Stromal cell of bone marrow (primary cell): ENCODE data around the gene SUGP2.

Experiments used
- DNase-seq: peaks from one replicate; pipeline ENCODE4 v3.0.0-alpha.2; 2012; ENCODE audit warnings: low read depth

The SUGP2 gene

DNA sequence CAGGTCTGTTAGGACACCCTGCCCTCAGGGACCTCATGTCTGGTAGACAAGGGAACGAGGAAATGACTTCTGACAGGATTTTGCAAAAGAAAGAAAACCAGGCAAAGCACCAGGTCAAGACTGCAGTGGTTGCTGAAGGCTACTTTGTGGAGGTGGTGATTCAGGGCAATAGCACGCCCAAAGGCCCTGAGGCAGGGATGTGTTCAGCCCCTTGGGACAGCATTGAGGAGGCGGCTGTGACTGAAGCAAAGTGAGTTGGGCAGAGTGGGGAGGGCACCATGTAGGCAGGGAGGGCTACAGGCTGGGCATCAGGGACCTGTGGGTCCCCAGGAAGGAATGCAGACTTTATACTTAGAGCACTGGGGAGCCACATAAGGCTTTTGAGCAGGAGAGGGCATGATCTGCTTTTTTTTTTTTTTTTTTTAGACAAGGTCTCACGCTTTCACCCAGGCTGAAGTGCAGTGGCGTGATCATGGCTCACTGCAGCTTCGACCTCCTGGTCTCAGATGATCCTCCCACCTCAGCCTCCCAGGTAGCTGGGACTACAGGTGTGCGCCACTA lies 81.5 kb downstream of the SUGP2 start:
- DNase-seq: no peak

DNA sequence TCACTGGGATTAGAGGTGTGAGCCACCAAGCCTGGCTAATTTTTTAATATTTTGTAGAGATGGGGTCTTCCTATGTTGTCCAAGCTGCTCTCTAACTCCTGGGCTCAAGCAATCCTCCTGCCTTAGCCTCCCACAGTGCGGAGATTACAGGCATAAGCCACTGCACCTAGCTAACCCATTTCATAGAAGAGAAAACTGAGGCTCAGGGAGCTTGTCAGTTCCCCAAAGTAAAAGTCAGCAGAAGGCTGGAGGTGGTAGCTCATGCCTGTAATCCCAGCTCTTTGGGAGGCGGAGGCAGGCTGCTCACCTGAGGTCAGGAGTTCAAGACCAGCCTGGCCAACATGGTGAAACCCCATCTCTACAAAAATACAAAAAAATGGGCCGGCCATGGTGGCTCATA lies 83.5 kb downstream of the SUGP2 start:
- no peak for DNase-seq

GRCh38 chr19:18948976-18949356 lies 84.4 kb downstream of the SUGP2 start:
- no peak for DNase-seq

GRCh38 chr19:18948075-18948975 lies 85.0 kb downstream of the SUGP2 start:
- DNase-seq: no peak

DNA sequence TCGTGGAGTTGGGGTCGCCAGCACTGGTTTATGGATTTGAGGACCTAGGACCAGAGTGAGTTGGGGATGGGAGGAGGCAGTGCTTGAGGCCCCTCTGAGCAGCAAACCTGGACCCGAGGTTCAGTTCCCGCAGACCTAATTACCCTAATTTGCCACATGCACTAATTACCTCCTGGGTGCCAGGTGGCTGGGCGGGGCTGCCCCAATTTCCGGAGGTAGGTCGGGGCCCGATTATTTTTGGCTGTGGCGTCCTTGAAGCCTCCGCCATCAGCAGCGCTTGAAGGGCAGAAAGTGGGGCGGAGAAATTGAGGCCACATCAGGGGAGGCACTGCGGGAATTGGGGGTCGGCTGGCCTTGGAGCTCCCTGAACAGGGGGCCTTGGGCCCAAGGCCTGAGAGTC lies 86.4 kb downstream of the SUGP2 start:
- no peak for DNase-seq

DNA sequence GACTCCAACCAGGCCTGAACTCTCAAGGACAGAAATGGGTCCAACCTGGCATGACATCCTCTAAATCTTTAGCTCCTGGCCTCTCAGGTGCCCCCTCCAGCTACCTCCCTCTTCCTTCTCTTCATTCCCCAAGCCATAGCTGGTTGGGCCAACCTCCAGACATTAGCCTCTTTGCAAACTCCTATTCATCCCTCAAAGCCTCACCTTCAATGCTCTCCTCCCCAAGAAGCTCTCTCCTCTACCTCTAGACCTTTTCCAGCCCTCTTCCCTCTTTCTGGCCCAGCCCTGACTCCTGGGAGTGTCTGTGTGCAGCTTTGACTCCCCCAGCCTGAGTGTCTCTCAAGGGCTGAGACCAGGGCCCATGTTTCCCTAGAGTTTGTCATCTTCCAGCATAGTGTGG lies 87.0 kb downstream of the SUGP2 start:
- DNase-seq: no peak

DNA sequence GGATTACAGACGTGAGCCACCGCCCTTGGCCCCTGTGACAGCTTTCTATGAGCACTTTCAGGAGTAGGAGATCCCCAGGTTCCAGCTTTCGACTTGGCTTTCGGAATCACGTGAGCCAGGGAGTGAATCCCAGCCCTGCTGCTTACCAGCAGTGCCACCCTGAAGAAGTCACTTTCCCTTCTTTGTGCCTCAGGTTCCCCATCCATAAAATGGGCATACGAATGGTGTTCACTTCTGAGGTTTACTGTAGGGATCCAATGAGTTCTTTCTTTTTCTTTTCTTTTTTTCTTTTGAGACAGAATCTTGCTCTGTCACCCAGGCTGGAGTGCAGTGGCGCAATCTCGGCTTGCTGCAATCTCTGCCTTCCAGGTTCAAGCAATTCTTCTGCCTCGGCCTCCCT lies 88.0 kb downstream of the SUGP2 start:
- DNase-seq: no peak

DNA sequence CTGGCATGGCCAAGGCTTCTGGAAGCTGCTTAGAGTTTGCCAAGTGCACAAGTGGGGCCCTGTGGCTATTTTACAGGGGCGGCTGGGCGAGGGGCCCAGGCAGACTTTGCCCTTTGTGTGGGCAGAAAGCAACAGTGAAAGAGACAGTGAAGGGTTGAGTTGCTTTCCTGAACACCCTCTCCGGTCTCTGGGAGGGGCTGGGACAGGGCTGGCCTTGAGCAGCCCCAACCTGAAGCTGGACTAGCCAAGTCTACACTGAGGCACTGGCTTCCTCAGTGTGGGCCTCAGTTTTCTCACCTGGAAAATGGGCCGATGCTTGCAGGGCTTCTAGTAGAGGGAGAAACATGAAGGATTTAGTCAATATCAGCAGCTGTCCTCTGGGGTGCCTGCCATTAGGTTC lies 89.9 kb downstream of the SUGP2 start:
- DNase-seq: no peak

DNA sequence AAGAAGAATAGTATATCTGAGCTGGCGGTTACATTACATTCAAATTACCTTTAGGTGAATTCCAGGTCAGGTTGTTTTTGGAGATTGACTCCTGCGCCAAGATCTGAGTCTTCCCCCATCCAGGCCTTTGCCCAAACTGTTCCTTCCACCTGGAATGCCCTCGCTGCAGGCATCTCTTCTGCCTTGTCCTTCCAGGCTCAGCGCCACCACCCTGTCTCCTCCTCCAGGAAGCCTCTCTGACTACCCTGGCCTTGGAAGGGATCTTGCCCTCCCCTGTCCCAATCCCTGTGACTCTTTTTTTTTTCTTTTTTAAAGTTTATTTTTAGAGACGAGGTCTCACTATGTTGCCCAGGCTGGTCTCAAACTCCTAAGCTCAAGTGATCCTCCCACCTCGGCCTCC lies 90.6 kb downstream of the SUGP2 start:
- DNase-seq: no peak

DNA sequence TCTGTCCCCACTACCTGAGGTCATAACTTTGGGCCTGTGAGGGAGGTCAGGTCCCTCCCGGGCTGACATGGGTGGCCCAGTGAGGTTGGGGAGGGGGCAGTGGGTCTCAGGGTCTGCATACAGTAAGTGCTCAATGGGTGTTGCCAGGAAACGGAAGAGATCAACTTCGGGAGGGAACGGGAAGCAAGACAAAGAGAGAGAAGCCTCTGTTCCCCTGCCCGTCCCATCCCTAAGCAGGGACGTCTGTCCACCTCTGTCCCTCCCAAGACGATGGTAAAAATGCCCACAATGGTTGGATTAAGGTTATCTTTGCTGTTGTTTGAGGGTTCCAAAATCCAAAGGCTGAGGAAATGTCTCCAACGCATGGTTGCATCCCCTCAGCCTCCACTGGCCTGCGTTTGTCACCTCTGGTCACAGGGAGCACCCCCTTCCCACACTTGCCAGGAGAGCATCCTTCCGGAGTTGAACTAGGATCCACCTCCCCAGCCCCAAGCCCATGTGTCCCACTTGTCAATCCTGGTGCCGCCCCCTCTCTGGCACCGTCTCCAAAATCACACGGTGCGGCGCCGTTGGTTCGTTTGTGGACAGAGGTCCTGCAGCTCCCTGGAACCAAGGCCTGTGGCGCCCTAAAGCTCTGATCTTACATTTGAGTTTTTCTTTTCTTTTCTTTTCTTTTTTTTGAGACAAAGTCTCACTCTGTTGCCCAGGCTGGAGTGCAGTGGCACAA lies 91.5 kb downstream of the SUGP2 start:
- no peak for DNase-seq
